ENCODE data around the gene TMEM225. TPM values are rescaled to one million over a fixed set of nuclear protein-coding genes. Genes with fewer than 3 reads are reported as not detected.

TMEM225 gene
- total and polyA plus RNA-seq, 2 donors (not counting 3 experiments of a cell fraction or from before 2014, with no cell fraction given) = not detected

DNA sequence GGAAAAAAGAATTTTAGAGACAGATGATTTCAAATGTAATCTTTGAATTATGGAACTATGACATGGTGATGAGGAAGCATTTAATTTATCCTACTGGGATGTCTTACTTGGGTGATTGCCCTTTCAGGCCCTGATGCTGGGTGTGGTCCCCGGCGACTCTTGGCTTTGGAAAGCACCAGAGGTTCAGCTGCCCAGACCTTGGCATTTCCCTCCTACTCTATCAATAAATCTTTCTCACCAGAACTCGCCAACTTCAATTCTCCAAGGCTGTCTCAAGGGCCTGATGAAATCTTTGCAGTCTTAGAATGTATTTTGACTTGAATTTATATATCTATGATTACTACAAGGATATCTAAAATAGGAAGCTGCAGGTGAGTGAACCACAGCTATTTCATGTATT is 35.5 kb upstream of the TMEM225 start:
- H3K4me1 ChIP-seq (ENCODE audit: control insufficient read depth, extremely low read depth, insufficient read depth, low read length) = no peaks in the 10 kb centered on the region
- H3K4me3 ChIP-seq (replicated peaks in 1 of 3; ENCODE audit: insufficient read depth in 1 of 3, low read depth in 1 of 3, low read length in 3 of 3) = no peak overlapping the region
- ChIA-PET POLR2A (no interaction called here), CTCF (no interaction called here)
- dilution Hi-C loops (cut with MboI; ENCODE audit: extremely low pct_ligation_motif_present, low sequenced_read_pairs) = no loop called here
- no peaks in the 10 kb centered on the region for H3K79me2 ChIP-seq (ENCODE audit: control insufficient read depth, insufficient read depth, low read length)
- H4K20me1 ChIP-seq (replicated peaks; ENCODE audit: control insufficient read depth, extremely low read depth, insufficient read depth, low read length) = no peaks in the 10 kb centered on the region
- H3K27me3 ChIP-seq (ENCODE audit: control insufficient read depth in 2 of 2, insufficient read depth in 2 of 2, low read length in 2 of 2) = no peaks in the 10 kb centered on the region
- H3K9ac ChIP-seq (replicated peaks; ENCODE audit: extremely low read depth, insufficient read depth, low read length) = no peak overlapping the region
- no peaks in the 10 kb centered on the region for H3K9me3 ChIP-seq (replicated peaks; ENCODE audit: control insufficient read depth, insufficient read depth, low read length)
- FAIRE-seq (no peak), DNase-seq (ENCODE audit: low read depth, low spot score) (no peak)
- H2AFZ ChIP-seq (ENCODE audit: low read depth, low read length) = no peak overlapping the region
- no peak for TF ChIP-seq MAX (IDR thresholded peaks at IDR 0.05; ENCODE audit: insufficient read depth, insufficient read length)
- TF ChIP-seq POLR2A (IDR thresholded peaks at IDR 0.05; ENCODE audit: low read depth, low read length) = no peak
- TF ChIP-seq, protein P1, sequence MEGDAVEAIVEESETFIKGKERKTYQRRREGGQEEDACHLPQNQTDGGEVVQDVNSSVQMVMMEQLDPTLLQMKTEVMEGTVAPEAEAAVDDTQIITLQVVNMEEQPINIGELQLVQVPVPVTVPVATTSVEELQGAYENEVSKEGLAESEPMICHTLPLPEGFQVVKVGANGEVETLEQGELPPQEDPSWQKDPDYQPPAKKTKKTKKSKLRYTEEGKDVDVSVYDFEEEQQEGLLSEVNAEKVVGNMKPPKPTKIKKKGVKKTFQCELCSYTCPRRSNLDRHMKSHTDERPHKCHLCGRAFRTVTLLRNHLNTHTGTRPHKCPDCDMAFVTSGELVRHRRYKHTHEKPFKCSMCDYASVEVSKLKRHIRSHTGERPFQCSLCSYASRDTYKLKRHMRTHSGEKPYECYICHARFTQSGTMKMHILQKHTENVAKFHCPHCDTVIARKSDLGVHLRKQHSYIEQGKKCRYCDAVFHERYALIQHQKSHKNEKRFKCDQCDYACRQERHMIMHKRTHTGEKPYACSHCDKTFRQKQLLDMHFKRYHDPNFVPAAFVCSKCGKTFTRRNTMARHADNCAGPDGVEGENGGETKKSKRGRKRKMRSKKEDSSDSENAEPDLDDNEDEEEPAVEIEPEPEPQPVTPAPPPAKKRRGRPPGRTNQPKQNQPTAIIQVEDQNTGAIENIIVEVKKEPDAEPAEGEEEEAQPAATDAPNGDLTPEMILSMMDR (IDR thresholded peaks at IDR 0.05; ENCODE audit: extremely low read depth in 1 of 2, insufficient read depth in 1 of 2, low read depth in 1 of 2, low read length in 2 of 2) = no peak
- no peak for TF ChIP-seq MYC (IDR thresholded peaks at IDR 0.05; ENCODE audit: low read depth, low read length)
- TF ChIP-seq EZH2 (IDR thresholded peaks at IDR 0.05; ENCODE audit: borderline replicate concordance, low read depth, low read length, severe bottlenecking) = no peak
- TF ChIP-seq GATA2 (IDR thresholded peaks at IDR 0.05; ENCODE audit: insufficient read depth, insufficient read length, low read depth, low read length) = no peak
- no peak for TF ChIP-seq POLR2AphosphoS5 (IDR thresholded peaks at IDR 0.05; ENCODE audit: insufficient read depth, low read depth, low read length)
- no peak overlapping the region for H3K27ac ChIP-seq (ENCODE audit: insufficient read depth, low read depth, low read length)
- H3K9me1 ChIP-seq (replicated peaks; ENCODE audit: control insufficient read depth, extremely low read depth, insufficient read depth, low read length) = no peaks in the 10 kb centered on the region
- no TSS peak for BruUV-seq (replicated peaks)
- intact Hi-C loops (cut with micrococcal nuclease) = loop anchor here (10.0 kb wide), 1 partner anchor 114 kb away; no protein-coding TSS in a partner anchor
- no peaks in the 10 kb centered on the region for H3K36me3 ChIP-seq (ENCODE audit: control insufficient read depth in 2 of 2, extremely low read depth in 1 of 2, insufficient read depth in 2 of 2, low read length in 2 of 2)
- H3K4me2 ChIP-seq (ENCODE audit: insufficient read depth, low read length) = no peak overlapping the region

Data from endothelial cell of umbilical vein (primary cell).